HG03558 (cell line): ENCODE measurements around the gene MPP7.

Source experiments
- ATAC-seq: cut with Tn5 transposase; IDR thresholded peaks from one replicate; pipeline ENCODE4 v1.9.1; 2021; ENCODE audit warnings: moderate number of reproducible peaks; ENCODE audit not compliant: unreplicated experiment; ENCODE audit errors: extremely low read depth

Gene MPP7

DNA sequence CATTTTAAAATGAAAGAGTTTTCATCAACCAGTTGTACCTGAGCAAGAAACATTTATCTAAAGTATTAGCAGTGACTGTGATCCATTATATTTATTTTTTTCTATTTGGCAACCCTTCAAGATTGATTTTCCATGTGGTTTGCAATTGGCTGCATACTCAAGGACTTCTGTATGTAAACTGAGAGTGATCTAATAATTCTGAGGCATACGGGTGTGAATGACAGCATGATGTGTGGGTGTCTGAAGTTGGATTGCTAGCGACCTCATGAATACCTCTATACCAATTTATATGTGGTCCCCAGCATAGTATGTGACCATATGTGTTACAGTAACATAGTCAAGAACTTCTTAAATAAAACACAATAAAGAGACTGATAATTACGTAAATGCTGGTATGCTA, 8.2 kb upstream of the MPP7 start:
- no peak for ATAC-seq

DNA sequence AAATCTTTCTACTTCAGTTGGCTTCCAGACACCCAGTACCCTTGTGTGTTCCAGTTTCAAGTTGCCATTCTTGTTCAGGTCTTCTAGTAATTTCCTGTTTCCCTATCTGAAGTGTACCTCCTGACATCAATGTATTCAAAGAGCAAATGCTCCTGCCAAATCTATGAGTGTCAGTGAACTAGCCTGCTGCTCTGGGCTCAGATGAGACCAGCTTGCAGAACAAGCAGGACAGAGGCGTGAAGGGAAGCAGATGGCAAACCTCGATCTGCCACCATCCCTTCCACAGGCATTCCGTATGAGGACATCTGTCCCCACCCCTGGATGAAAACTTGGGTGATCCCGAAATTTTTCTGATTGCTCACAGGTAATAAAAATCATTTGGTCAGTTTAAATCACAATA, 4.4 kb upstream of the MPP7 start:
- no peak for ATAC-seq

DNA sequence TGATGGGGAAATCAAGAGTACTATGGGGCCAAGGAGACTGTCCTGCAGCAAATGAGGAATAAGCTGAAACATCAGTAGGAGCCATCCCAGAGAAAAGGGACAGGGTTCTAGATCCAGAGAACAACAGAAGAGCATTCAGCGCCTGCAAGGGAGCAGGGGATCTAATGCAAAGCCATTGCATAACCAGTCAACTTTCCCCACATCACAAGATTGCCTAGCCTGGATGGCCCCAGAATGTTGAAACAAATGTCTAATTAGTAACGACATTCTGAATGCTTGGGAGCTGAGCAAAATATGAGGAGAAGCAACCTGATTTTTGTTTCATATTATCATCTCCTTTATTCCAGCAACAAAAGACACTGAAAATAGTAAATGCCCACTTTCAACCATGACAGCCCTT, 2.7 kb upstream of the MPP7 start:
- no peak for ATAC-seq

DNA sequence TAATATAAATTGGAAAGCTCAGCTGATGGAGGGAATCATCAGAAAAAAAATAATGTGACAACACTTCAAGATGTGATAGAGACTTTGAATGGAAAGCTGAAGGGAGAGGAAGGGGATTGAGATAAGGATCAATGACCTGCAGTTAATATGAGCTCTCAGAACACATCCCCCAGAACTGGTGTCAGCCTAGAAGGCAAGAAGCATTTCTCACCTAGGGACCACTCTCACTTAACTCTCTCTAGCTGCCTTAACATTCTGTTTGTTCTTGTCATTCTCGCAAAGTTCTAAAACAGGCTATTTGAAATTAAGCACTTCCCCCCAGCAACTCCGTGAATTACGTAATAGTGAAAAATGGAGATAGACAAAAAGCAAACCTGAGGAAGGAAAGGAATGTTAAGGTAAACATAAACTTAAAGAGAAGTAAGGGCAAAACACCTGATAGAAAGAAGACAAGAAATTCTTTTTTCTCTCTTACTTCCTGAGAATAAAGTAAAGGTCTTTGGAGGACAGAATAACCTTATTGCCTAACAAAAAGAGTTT, 1.2 kb upstream of the MPP7 start:
- ATAC-seq: no peak

DNA sequence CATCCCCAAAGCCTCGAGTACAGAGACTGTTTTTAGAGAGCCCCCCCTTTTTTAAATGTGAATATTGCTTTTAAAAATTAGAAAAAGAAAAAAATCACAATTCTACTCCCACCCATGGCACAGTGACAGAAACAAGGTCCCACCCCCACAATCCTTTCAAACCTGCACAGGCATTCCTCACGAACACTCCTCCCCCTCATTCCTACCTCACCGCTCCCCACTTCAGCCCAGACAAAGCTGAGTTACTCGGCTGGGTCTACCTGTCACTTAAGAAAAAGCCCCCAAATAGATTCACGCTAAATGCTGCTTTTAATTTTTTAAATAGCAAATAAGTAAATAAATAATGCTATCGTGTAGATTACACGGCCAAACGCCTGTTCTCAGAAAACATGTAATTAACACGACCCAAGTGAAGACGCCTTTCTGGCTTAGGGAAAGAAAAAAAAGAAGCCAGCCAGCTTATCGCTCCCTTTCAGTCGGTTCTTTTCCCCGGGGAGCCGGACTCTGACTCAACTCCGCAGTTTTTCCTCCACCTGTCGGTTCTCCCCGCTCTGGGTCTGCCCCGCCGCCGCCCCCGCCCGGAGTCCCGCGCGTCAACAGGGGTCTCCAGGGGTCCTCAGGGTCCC, 739 bp downstream of the MPP7 start:
- ATAC-seq: no peak

DNA sequence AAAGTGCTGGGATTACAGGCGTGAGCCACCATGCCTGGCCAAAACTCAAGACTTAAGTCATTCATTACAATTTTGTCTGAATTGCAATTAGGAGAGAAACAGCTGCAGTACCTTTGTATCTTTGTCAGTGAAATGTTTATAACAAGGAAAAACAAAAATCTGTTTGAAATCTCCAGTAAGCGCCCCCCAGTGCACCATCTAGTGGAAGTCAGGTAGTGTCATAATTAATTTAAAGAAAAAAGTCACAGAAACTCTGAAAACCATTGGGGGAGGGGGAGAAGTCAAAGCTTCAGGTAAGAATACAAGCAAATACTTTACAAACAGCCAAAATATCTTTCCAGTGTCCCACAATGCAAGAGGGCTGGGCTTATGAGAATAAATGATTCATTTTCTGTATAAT, 2.8 kb downstream of the MPP7 start:
- ATAC-seq: no peak

DNA sequence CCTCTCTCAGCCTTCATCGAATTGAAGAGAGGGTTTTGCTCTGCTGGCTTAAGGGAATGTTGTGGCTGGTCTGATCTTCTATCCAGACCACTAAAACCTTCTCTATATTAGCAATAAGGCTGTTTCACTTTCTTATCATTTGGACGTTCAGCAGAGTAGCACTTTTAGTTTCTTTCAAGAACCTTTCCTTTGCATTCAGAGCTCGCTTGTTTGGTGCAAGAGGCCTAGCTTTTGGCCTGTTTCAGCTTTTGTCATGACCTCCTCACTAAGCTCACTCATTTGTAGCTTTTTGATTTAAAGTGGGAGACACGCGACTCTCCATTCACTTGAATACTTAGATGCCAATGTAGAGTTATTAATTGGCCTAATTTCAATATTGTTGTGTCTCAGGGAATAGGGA, 3.9 kb downstream of the MPP7 start:
- no peak for ATAC-seq

DNA sequence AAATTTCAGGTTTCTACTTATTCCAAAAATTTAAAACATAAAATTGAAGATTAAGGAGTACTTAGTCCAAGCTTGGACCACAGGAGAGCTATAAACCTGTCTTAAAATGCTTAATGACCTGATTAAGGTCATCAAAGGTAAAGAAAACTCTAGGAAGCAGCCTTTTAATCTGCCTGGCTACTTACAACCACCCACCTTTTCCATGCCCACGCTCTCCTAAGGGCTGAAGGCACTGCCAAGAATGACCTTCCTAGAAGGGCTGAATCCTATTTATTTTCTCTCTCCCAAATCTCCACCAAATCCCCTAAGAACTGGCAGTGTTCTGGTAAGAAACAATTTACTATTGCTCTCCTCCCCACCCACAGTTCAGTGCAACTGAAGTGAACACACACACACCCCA, 6.8 kb downstream of the MPP7 start:
- ATAC-seq: no peak

DNA sequence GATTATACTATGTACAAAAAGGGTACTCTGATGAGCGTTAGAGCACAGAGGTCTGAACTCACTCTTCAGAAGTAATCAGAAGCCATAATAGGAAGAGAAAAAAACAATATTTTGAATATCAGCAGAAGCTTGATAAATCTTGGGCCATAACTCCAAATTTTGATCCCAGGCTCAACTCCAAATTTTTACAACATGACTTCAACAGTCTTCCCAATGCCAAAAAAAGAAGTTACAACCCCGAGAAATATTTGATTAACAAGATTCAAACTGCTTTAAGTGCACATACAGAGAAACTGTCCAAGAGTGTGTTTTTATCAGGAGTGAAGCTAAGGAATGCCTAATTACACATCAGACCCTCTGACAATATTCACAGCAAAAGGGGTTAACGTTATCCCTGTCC, 7.5 kb downstream of the MPP7 start:
- ATAC-seq: no peak

DNA sequence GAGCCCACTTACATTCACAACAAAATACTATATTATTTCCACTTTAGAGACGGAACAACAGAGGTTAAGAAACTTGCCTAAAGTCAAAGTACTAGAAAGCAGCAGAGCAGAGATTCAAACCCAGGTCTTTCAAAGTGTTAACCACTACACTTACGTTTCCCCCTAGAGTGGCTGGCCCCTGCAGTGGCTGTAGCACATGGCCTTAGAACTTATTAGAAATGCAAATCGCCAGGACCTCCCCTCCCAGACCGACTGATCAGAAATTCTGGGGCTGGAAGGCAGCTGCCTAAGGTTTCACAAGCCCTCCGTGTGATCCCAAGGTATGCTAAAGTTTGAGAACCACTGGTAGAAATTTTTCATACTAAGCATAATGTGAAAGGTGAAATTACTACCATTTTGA, 8.1 kb downstream of the MPP7 start:
- ATAC-seq: no peak

DNA sequence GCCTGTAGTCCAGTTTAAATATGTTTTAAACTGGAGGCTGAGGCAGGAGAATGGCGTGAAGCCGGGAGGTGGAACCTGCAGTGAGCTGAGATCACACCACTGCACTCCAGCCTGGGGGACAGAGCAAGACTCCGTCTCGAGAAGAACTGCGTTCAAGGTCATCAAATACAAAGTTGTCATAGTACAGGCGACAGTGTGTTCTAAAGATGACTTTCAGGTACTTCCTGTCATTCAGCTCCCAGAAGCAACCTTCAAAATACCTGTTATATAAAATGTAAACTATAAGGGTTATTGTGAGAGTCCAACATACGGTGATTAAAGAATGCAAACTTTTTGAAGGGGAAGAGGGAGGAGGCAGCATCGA, 8.7 kb downstream of the MPP7 start:
- no peak for ATAC-seq

DNA sequence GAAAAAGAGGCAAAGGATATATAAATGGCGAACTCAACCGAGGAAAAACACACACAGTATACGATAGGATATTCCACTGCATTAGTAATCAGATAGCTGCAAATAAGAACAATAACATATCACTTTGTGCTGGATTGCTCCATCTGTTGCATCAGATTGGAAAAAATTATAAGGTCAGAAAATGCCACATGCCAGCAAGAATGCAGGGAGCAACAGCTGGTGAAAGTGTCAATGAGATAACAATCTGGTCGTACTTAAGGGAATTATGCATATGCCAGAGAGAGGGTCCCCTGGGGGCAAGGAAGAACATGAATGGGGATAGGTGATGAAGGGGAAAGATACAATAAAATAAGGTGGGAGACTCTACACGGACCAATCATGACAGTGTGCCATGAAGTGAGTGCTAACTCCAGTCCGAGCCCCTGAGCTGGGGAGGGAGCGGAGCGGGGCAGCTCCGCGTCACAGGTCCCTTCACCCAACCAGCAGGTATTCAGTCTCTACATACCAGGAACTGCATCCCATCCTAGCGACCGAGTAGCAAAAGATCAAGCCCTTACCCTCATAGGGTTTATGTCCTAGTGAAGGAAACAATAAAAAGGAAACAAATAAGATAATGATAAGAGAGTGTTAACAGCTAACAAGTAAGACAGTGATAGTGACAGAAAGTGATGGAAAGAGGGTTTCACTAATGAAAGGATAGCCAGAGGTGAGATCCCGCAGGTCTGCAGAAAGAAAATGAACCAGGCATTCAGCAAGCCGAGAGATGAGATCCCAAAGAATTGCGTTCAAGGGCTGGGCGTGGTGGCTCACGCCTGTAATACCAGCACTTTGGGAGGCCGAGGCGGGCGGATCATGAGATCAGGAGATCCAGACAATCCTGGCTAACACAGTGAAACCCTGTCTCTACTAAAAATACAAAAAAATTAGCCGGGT, 9.4 kb downstream of the MPP7 start:
- ATAC-seq: no peak

DNA sequence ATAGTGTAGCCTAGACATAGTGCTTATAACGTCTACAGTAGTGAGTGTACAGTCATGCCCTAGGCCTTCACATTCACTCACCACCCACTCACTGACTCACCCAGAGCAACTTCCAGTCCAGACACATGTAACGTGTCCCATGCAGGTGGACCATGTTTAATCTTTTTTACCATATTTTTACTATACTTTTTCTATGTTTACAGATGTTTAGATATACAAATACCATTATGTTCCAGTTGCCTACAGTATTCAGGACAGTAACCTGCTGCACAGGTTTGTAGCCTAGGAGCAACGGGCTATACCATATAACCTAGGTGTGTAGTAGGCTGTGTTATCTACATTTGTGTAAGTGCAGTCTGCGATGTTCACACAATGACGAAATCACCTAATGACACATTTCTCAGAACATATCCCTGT, 11.0 kb downstream of the MPP7 start:
- ATAC-seq: no peak

DNA sequence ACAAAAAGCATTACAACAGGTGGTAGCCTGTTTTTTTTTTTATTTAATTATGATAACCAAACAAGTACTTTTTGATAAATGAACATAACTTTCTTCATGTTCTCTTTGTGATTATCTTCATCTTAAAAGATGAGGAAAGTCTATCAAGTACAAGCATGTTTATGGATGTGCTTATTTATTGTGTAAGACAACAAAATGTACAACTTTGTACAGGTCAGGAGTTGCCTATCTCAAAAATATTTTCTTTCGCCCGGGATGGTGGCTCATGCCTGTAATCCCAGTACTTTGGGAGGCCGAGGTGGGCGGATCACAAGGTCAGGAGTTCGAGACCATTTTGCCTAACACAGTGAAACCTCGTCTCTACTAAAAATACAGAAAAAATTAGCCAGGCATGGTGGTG, 17.0 kb downstream of the MPP7 start:
- ATAC-seq: no peak

DNA sequence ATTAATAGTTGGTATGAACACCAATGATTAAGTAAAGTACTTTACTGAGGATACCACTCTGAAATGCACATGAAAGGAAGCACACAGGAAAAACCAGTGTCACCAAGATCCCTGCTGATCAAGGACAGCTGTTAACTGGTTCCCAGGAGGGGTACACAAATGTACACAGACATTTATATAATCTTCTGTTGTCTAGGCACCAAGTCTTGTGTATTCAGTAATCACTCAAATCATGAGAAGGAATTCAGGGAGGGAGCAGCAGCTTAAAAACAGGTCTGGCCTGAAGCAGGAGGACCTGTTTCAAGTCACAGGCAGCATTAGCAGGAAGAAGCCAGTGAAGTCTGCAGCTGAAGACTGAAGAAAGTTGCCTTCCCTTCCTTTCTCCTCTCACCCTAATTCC, 18.7 kb downstream of the MPP7 start:
- ATAC-seq: no peak

DNA sequence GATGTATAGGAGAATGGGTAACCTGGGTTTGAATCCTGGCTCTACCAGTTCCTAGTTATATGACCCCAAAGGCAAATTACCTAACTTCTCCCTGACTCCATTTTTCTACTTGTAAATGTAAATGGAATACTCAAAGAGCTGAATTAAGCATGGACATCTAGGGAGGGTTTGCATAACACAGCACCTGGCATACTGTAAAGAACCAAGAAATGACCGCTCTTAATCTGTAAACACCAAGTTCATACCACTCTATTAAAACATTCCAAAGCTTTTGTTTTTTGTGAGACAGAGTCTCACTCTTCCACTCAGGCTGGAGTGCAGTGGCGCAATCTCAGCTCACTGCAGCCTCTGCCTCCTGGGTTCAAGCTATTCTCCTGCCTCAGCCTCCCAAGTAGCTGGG, 19.6 kb downstream of the MPP7 start:
- no peak for ATAC-seq

DNA sequence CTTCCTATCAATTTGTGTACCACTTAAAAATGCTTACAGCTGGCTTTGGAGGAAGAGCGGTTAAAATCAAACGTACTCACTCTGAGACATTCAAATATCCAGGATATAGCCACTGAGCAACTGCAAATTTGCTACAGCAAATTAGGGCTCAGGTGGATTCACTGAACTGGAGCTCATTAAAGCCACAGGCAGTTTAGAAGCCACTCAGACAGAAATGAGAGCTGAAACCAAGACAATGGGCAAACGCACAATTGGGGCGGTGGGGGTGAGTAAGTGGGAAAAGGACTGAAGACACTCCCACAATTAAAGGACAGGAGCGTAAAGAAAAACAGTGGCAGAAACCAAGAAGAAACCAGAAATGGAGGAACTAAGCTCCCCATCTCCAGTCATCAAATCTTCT, 20.5 kb downstream of the MPP7 start:
- ATAC-seq: no peak

DNA sequence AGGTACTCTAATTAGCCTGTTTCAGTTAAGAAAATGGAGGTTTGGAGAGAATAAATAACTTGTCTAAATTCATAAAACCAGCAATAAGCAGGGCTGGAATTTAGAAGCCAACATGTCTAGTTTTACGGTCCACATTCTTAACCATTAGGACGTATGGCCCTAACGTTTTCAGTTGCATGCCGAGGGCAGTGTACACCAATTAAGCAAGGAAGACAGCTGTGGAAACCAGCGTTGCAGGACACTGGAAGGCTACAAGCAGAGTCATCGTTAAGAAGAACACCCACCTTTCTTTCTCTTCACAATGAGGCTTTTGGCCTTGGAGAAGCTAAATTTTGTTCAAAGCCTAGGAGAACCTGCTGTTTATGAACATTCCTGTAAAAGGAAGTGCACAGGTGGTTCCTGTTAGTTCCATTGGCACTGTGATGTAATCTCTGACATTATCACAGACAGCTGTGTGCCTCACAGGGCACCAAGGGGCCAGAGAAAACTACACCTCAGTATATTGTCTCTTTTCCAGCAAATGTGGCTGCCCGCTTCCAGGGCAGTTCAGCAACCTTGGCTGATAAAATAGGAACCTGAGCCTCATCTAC, 21.0 kb downstream of the MPP7 start:
- ATAC-seq: no peak

DNA sequence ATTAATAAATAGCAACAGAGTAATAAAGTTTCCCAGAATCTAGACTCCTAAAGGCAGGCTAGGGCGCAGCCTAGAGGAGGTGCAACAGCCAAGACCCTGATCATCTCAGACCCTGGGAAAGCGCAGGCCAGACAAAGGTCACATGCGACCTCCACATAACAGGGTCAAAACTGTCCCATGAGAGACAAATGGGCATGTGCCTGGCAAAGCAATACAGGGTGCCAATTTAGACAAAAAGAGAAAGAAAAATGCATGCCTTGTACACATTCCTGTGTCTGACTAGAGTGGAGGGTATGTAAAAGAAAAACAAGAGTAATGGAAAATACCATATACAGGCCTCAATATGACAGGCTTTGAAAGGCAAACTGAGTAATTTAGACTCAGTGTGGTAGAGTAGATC, 22.2 kb downstream of the MPP7 start:
- no peak for ATAC-seq

DNA sequence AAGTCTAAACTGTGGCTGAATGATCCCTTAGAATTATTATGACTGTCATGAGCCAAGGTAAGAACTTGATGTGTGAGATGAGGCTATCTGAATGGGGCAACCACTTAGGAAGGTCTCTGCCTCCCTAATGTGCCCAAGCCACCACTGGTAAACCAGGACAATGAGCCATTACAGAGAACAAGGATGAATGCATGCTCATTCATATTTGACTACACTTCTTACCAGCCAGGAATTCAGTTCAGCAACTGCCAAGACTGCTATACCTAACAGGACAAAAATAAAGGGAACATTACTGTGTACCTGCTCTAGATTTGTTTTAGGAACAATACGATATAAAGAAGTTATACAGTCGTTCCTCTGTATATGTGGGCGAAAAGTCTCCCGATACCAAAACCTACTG, 23.0 kb downstream of the MPP7 start:
- ATAC-seq: no peak

DNA sequence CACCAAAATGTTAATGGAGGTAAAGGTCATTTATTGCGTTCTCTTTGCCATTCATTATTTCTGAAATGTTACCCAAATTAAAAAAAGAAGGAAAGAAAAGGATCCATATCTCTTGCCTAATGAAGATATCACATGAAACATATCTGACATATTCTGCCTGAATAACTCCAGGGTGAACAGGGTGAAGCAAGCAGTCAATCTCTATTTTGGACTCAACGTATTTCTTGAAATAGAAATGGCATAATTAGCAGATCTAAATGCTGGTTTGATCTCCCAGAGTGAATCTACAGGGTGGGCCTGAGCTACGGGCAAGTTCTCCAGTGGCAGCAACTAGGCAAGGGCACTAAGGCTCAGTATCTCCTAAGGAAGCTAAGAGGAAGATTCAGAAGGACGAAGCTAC, 24.0 kb downstream of the MPP7 start:
- ATAC-seq: no peak
